H9 (cell line): ENCODE results near the gene VAMP8. TPM values are rescaled to one million over a fixed set of nuclear protein-coding genes. Genes with fewer than 3 reads are reported as not detected.
"Not testable (repeated sequence)": the region's sequence is repeated elsewhere in the genome, so short reads cannot be mapped to it uniquely, and the experiment has no call there.

Experiments
- DNase-seq: peaks from one replicate; pipeline ENCODE4 v3.0.0-alpha.2; 2017
- H2AFZ ChIP-seq: one replicate; pipeline ENCODE4 v1.6.1; 2013; ENCODE audit warnings: mild to moderate bottlenecking, low read length, control low read depth, moderate library complexity
- H2AK5ac ChIP-seq: 2 replicates; pipeline ENCODE4 v1.6.1; 2013; ENCODE audit warnings: low read length, control low read depth, mixed read lengths; ENCODE audit not compliant: insufficient read length
- H2BK120ac ChIP-seq: one replicate; pipeline ENCODE4 v1.6.1; 2013; ENCODE audit warnings: low read depth, mild to moderate bottlenecking, low read length, control low read depth, inconsistent platforms; ENCODE audit not compliant: poor library complexity, severe bottlenecking
- H2BK12ac ChIP-seq: 2 replicates; pipeline ENCODE4 v1.6.1; 2013; ENCODE audit warnings: low read length, control low read depth, mixed read lengths, low read depth; ENCODE audit not compliant: insufficient read length
- H2BK15ac ChIP-seq: 2 replicates; pipeline ENCODE4 v1.6.1; 2013; ENCODE audit warnings: low read depth, low read length, control low read depth
- H2BK20ac ChIP-seq: one replicate; pipeline ENCODE4 v1.6.1; 2013; ENCODE audit warnings: low read depth, mild to moderate bottlenecking, low read length, control low read depth, inconsistent platforms; ENCODE audit not compliant: poor library complexity, severe bottlenecking
- H2BK5ac ChIP-seq: 2 replicates; pipeline ENCODE4 v1.6.1; 2013; ENCODE audit warnings: low read length, control low read depth, mixed read lengths; ENCODE audit not compliant: insufficient read length
- H3K14ac ChIP-seq: 2 replicates; pipeline ENCODE4 v1.6.1; 2013; ENCODE audit warnings: low read length, control low read depth; ENCODE audit not compliant: insufficient read depth
- H3K18ac ChIP-seq: 2 replicates; pipeline ENCODE4 v1.6.1; 2013; ENCODE audit warnings: low read depth, mild to moderate bottlenecking, mixed read lengths, low read length, control low read depth; ENCODE audit not compliant: insufficient read length
- H3K23ac ChIP-seq: 2 replicates; pipeline ENCODE4 v1.6.1; 2013; ENCODE audit warnings: low read length, control low read depth, mixed read lengths, low read depth; ENCODE audit not compliant: insufficient read length
- H3K23me2 ChIP-seq: 2 replicates; pipeline ENCODE4 v1.6.1; 2013; ENCODE audit warnings: low read depth, mild to moderate bottlenecking, mixed read lengths, low read length, control low read depth; ENCODE audit not compliant: insufficient read length, poor library complexity, severe bottlenecking
- H3K27ac ChIP-seq: 2 replicates; pipeline ENCODE4 v1.5.1; 2013; ENCODE audit warnings: low read length, control low read depth, mixed read lengths, low read depth; ENCODE audit not compliant: insufficient read length
- H3K27me3 ChIP-seq: 2 replicates; pipeline ENCODE4 v1.6.1; 2013; ENCODE audit warnings: low read length, control low read depth, inconsistent platforms; ENCODE audit not compliant: insufficient read depth
- H3K4ac ChIP-seq: 2 replicates; pipeline ENCODE4 v1.6.1; 2013; ENCODE audit warnings: low read depth, mild to moderate bottlenecking, control low read depth, inconsistent platforms, low read length, moderate library complexity
- H3K4me1 ChIP-seq: 2 replicates; pipeline ENCODE4 v1.6.1; 2013; ENCODE audit warnings: low read length, control low read depth, inconsistent platforms; ENCODE audit not compliant: insufficient read depth
- H3K4me2 ChIP-seq: 2 replicates; pipeline ENCODE4 v1.6.1; 2013; ENCODE audit warnings: low read length, control low read depth, mixed read lengths; ENCODE audit not compliant: insufficient read length, insufficient read depth
- H3K56ac ChIP-seq: 2 replicates; pipeline ENCODE4 v1.6.1; 2013; ENCODE audit warnings: low read depth, mild to moderate bottlenecking, mixed read lengths, low read length, control low read depth; ENCODE audit not compliant: insufficient read length
- H3K79me1 ChIP-seq: 2 replicates; pipeline ENCODE4 v1.6.1; 2013; ENCODE audit warnings: low read depth, mild to moderate bottlenecking, moderate library complexity, low read length, control low read depth, inconsistent platforms; ENCODE audit not compliant: insufficient read depth, poor library complexity, severe bottlenecking
- H3K79me2 ChIP-seq: 2 replicates; pipeline ENCODE4 v1.6.1; 2013; ENCODE audit warnings: low read length, control low read depth, inconsistent platforms; ENCODE audit not compliant: insufficient read depth
- H3K9ac ChIP-seq: 2 replicates; pipeline ENCODE4 v1.6.1; 2013; ENCODE audit warnings: low read length, control low read depth, mixed read lengths; ENCODE audit not compliant: insufficient read length; ENCODE audit errors: extremely low read depth
- H3K9me3 ChIP-seq: one replicate; pipeline ENCODE4 v1.6.1; 2013; ENCODE audit warnings: low read depth, low read length, inconsistent platforms; ENCODE audit not compliant: control insufficient read depth
- H3T11ph ChIP-seq: one replicate; pipeline ENCODE4 v1.6.1; 2013; ENCODE audit warnings: mild to moderate bottlenecking, low read length, control low read depth, inconsistent platforms
- H4K20me1 ChIP-seq: one replicate; pipeline ENCODE4 v1.6.1; 2013; ENCODE audit not compliant: control insufficient read depth, insufficient read length, insufficient read depth
- H4K5ac ChIP-seq: 2 replicates; pipeline ENCODE4 v1.6.1; 2013; ENCODE audit warnings: low read depth, mild to moderate bottlenecking, mixed read lengths, low read length, control low read depth; ENCODE audit not compliant: insufficient read length
- H4K8ac ChIP-seq: replicated peaks from 2 replicates; pipeline ENCODE4 v1.6.1; 2013; ENCODE audit warnings: low read length, control low read depth, mixed read lengths, low read depth; ENCODE audit not compliant: insufficient read length
- H4K91ac ChIP-seq: 2 replicates; pipeline ENCODE4 v1.6.1; 2013; ENCODE audit warnings: low read depth, mild to moderate bottlenecking, moderate library complexity, mixed read lengths, low read length, control low read depth; ENCODE audit not compliant: insufficient read length
- H3K27ac Mint-ChIP-seq, 3 experiments: 2 replicates in 2 of 3; 3 replicates in 1 of 3; pipeline ENCODE4 v1.8.0; 2020 to 2021; ENCODE audit warnings: mixed read lengths in 3 of 3, mild to moderate bottlenecking in 1 of 3, moderate library complexity in 1 of 3
- H3K27me3 Mint-ChIP-seq: 2 replicates; pipeline ENCODE4 v1.8.0; 2021; ENCODE audit warnings: low read depth, mild to moderate bottlenecking, moderate library complexity, mixed read lengths
- H3K36me3 Mint-ChIP-seq, 3 experiments: 2 replicates in 2 of 3; 3 replicates in 1 of 3; pipeline ENCODE4 v1.8.0; 2020 to 2021; ENCODE audit warnings: low read depth in 3 of 3, mixed read lengths in 3 of 3; ENCODE audit not compliant: insufficient read depth in 1 of 3
- H3K4me1 Mint-ChIP-seq, 2 experiments: 2 replicates each; pipeline ENCODE4 v1.8.0; 2020; ENCODE audit warnings: mixed read lengths in 2 of 2
- H3K4me3 Mint-ChIP-seq, 2 experiments: 2 replicates in 1 of 2; 3 replicates in 1 of 2; pipeline ENCODE4 v1.8.0; 2020 to 2021; ENCODE audit warnings: mild to moderate bottlenecking in 2 of 2, mixed read lengths in 2 of 2, moderate library complexity in 1 of 2
- H3K9me3 Mint-ChIP-seq, 2 experiments: 2 replicates in 1 of 2; 3 replicates in 1 of 2; pipeline ENCODE4 v1.8.0; 2020; ENCODE audit warnings: mild to moderate bottlenecking in 2 of 2, mixed read lengths in 2 of 2, moderate library complexity in 1 of 2
- CTCF ChIP-seq: fragments of 200-600 bp; sonication (generic); conservative IDR thresholded peaks from 3 replicates; pipeline ENCODE4 v1.8.0; 2021; ENCODE audit warnings: antibody characterized with exemption, mild to moderate bottlenecking
- WGBS: extraction: QIAGEN DNeasy Blood & Tissue Kit; methylation state at CpG from one replicate; pipeline ENCODE4 v1.1.7; 2013; ENCODE audit warnings: missing lambda C conversion rate, low lambda C conversion rate, mixed read lengths; ENCODE audit not compliant: insufficient read length; ENCODE audit errors: extremely low coverage; 5-methylcytosine and 5-hydroxymethylcytosine counted together
- total RNA-seq: library from RNA; stranded (reverse); gene quantifications from 2 replicates; pipeline ENCODE4 v1.2.1, GENCODE V29; 2021

Gene VAMP8
- total RNA-seq, 1 experiment from 2014 or later, result 33.4 TPM

- H4K20me1 ChIP-seq, result no peaks in the 10 kb centered on the region
- no peak overlapping the region for H2BK120ac ChIP-seq
- no peak overlapping the region for H3K4ac ChIP-seq
- H3K27ac ChIP-seq, result no peak overlapping the region
- H2BK20ac ChIP-seq, result no peak overlapping the region
- no CpG with 5 or more reads among the region's 17 CpGs for WGBS
- H3K79me1 ChIP-seq, result peaks cover 15% of the 10 kb centered on the region
- H4K8ac ChIP-seq, result no peak overlapping the region
- H3K14ac ChIP-seq, result no peak overlapping the region
- H3K18ac ChIP-seq, result no peak overlapping the region
- peaks cover 5% of the 10 kb centered on the region for H3K23me2 ChIP-seq
- peaks cover 13% of the 10 kb centered on the region; the same call in 1 of the 2 replicates for H3K79me2 ChIP-seq
- H3K23ac ChIP-seq, result no peak overlapping the region
- no peaks in the 10 kb centered on the region for H3K9me3 ChIP-seq
- Mint-ChIP-seq H3K27me3 (no peaks in the 10 kb centered on the region), H3K4me1 (peaks cover 6 to 13% of the 10 kb centered on the region in 2 experiments; a peak in 3 of 4 replicates), H3K36me3 (peaks cover 6 to 24% (median 11%) of the 10 kb centered on the region in 3 experiments; a peak in 6 of 7 replicates), H3K4me3 (peak overlapping the region; percentile 92 to 93), H3K27ac (peak overlapping the region in 1 of 3 experiments; percentile 92; a peak in 1 of 7 replicates), H3K9me3 (no peaks in the 10 kb centered on the region; a peak in 1 of 5 replicates)
- H2AK5ac ChIP-seq, result no peak overlapping the region
- no peak overlapping the region for H3K56ac ChIP-seq
- H3K4me1 ChIP-seq, result no peaks in the 10 kb centered on the region; the same call in 1 of the 2 replicates
- H2AFZ ChIP-seq, result no peak overlapping the region
- DNase-seq, result no peak
- H2BK15ac ChIP-seq, result no peak overlapping the region
- H2BK5ac ChIP-seq, result no peak overlapping the region
- no peak overlapping the region for H4K5ac ChIP-seq
- no peaks in the 10 kb centered on the region for H3K27me3 ChIP-seq
- no peak overlapping the region for H3T11ph ChIP-seq
- H4K91ac ChIP-seq, result no peak overlapping the region
- H2BK12ac ChIP-seq, result no peak overlapping the region
- TF ChIP-seq CTCF, result no peak
- H3K9ac ChIP-seq, result no peak overlapping the region
- H3K4me2 ChIP-seq, result no peak overlapping the region
These were observed 38.0 kb downstream of the VAMP8 start for GRCh38 chr2:85615413-85615728.

GRCh38 chr2:85617723-85618122 lies 40.3 kb downstream of the VAMP8 start:
- not testable (repeated sequence) for H3K56ac ChIP-seq, H3T11ph ChIP-seq, H3K27ac ChIP-seq, H3K27me3 ChIP-seq, H2AFZ ChIP-seq, H3K4ac ChIP-seq, H3K9me3 Mint-ChIP-seq, H4K20me1 ChIP-seq, H3K18ac ChIP-seq, H2BK120ac ChIP-seq, H4K8ac ChIP-seq, H3K27ac Mint-ChIP-seq, H2AK5ac ChIP-seq, H2BK5ac ChIP-seq, H3K23me2 ChIP-seq, H2BK20ac ChIP-seq, H3K23ac ChIP-seq, H3K4me1 ChIP-seq, H2BK12ac ChIP-seq, DNase-seq, H3K9me3 ChIP-seq, H4K91ac ChIP-seq, H2BK15ac ChIP-seq, H4K5ac ChIP-seq, H3K27me3 Mint-ChIP-seq, H3K14ac ChIP-seq
- peaks cover 5 to 11% of the 10 kb centered on the region in 2 experiments; a peak in 3 of 4 replicates for H3K4me1 Mint-ChIP-seq
- Histone ChIP-seq H3K4me2 (peak overlapping the region; percentile 75), H3K9ac (peak overlapping the region; percentile 35), H3K79me2 (peaks cover 13% of the 10 kb centered on the region; the same call in 1 of the 2 replicates), H3K79me1 (peaks cover 16% of the 10 kb centered on the region)
- H3K4me3 Mint-ChIP-seq, result peak overlapping the region; percentile 92 to 93
- H3K36me3 Mint-ChIP-seq, result peaks cover 12 to 36% (median 21%) of the 10 kb centered on the region in 3 experiments; a peak in 6 of 7 replicates
- WGBS, result no CpG with 5 or more reads among the region's 5 CpGs
